ENCODE measurements around the gene FNBP1. TPM values are rescaled to one million over a fixed set of nuclear protein-coding genes. Genes with fewer than 3 reads are reported as not detected.

FNBP1 gene
- total RNA-seq, 1 experiment from 2014 or later: 80.7 TPM

DNA sequence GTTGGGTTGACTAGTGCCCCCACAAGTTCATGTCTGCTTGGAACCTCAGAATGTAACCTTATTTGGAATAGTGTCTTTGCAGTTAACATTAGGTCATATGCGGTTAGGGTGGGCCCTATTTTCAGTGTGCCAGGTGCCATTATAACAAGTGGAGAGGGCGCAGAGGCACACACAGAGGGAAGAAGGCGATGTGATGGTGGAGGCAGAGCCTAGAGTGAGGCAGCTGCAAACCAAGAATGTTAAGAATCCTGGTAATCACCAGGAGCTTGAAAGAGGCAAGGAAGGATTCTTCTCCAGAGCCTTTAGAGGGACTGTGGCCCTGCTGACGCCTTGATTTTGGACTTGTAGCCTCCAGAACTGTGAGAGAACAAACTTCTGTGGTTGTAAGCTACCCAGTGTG is 21.6 kb upstream of the FNBP1 start:
- Histone ChIP-seq H3K36me3 (ENCODE audit: low read depth) (no peaks in the 10 kb centered on the region), H3K79me2 (ENCODE audit: low read depth) (peaks cover 62% of the 10 kb centered on the region), H3K4me1 (replicated peaks; ENCODE audit: insufficient read depth) (peaks cover 11% of the 10 kb centered on the region; the same call in 1 of the 2 replicates), H3F3A (ENCODE audit: insufficient read depth, low read depth) (no peaks in the 10 kb centered on the region), H3K4me2 (no peak overlapping the region), H2AFZ (no peak overlapping the region), H4K20me1 (ENCODE audit: insufficient read depth) (peaks cover 24% of the 10 kb centered on the region), H3K9me2 (ENCODE audit: insufficient read depth) (no peaks in the 10 kb centered on the region), H3K27me3 (ENCODE audit: insufficient read depth, low read depth) (no peaks in the 10 kb centered on the region), H3K4me3 (no peak overlapping the region), H3K9me3 (ENCODE audit: insufficient read depth, low read depth) (no peaks in the 10 kb centered on the region), H3K27ac (no peak overlapping the region)
- no TSS peak for BruUV-seq (replicated peaks)
- POLR2A ChIA-PET (ENCODE audit: unreplicated experiment): interaction anchor here (0.7 kb wide), 1 partner anchor 207 kb away, joined by 3 read pairs; no protein-coding TSS in a partner anchor
- CTCF ChIA-PET: no interaction called here
- intact Hi-C loops (cut with micrococcal nuclease; ENCODE audit: unreplicated experiment): no loop called here
- TF ChIP-seq CTCF (conservative IDR thresholded peaks at IDR 0.05) (no peak), EZH2 (IDR thresholded peaks at IDR 0.05; ENCODE audit: low read depth) (no peak)
- DNase-seq: no peak

- Histone ChIP-seq H3K4me1 (replicated peaks; ENCODE audit: insufficient read depth) (0 out of 2 replicates have a peak, but pooled peaks cover under 1% of the 10 kb centered on the region), H3K4me3 (no peak overlapping the region), H3K36me3 (ENCODE audit: low read depth) (no peaks in the 10 kb centered on the region), H3K27me3 (ENCODE audit: insufficient read depth, low read depth) (no peaks in the 10 kb centered on the region), H2AFZ (no peak overlapping the region), H3K79me2 (ENCODE audit: low read depth) (peaks cover 49% of the 10 kb centered on the region), H3K9me3 (ENCODE audit: insufficient read depth, low read depth) (no peaks in the 10 kb centered on the region), H3F3A (ENCODE audit: insufficient read depth, low read depth) (no peaks in the 10 kb centered on the region), H4K20me1 (ENCODE audit: insufficient read depth) (peaks cover 24% of the 10 kb centered on the region), H3K9me2 (ENCODE audit: insufficient read depth) (no peaks in the 10 kb centered on the region), H3K4me2 (no peak overlapping the region), H3K27ac (no peak overlapping the region)
- intact Hi-C loops (cut with micrococcal nuclease; ENCODE audit: unreplicated experiment): no loop called here
- no peak for TF ChIP-seq EZH2 (IDR thresholded peaks at IDR 0.05; ENCODE audit: low read depth)
- TF ChIP-seq CTCF (conservative IDR thresholded peaks at IDR 0.05): no peak
- no TSS peak for BruUV-seq (replicated peaks)
- ChIA-PET CTCF (interaction anchor here (0.5 to 0.6 kb wide), 2 partner anchors 37 to 39 kb away, joined by 3 to 4 read pairs; no protein-coding TSS in a partner anchor), POLR2A (ENCODE audit: unreplicated experiment) (no interaction called here)
- DNase-seq: no peak
Observed at GRCh38 chr9:130062750-130063149, 19.8 kb upstream of the FNBP1 start.

- Histone ChIP-seq H3K9me3 (ENCODE audit: insufficient read depth, low read depth) (no peaks in the 10 kb centered on the region), H3K9me2 (ENCODE audit: insufficient read depth) (no peaks in the 10 kb centered on the region), H3K79me2 (ENCODE audit: low read depth) (peaks cover 47% of the 10 kb centered on the region), H3K27ac (no peak overlapping the region), H2AFZ (no peak overlapping the region), H3F3A (ENCODE audit: insufficient read depth, low read depth) (no peaks in the 10 kb centered on the region), H3K4me2 (no peak overlapping the region), H3K27me3 (ENCODE audit: insufficient read depth, low read depth) (no peaks in the 10 kb centered on the region), H3K36me3 (ENCODE audit: low read depth) (no peaks in the 10 kb centered on the region), H3K4me1 (replicated peaks; ENCODE audit: insufficient read depth) (no peaks in the 10 kb centered on the region; the same call in 1 of the 2 replicates), H3K4me3 (no peak overlapping the region), H4K20me1 (ENCODE audit: insufficient read depth) (peaks cover 18% of the 10 kb centered on the region; the same call in 1 of the 2 replicates)
- DNase-seq: no peak
- POLR2A ChIA-PET (ENCODE audit: unreplicated experiment): no interaction called here
- BruUV-seq (replicated peaks): no TSS peak
- CTCF ChIA-PET: no interaction called here
- intact Hi-C loops (cut with micrococcal nuclease; ENCODE audit: unreplicated experiment): no loop called here
- no peak for TF ChIP-seq CTCF (conservative IDR thresholded peaks at IDR 0.05)
- no peak for TF ChIP-seq EZH2 (IDR thresholded peaks at IDR 0.05; ENCODE audit: low read depth)
Observed at GRCh38 chr9:130060296-130060695, 17.3 kb upstream of the FNBP1 start.

Data from PC-9 (cell line).